OCI-LY7 (cell line): ENCODE results near the gene CLTCL1.

ENCODE experiments used
- CTCF ChIP-seq: fragments of 200-600 bp; sonication (generic); conservative IDR thresholded peaks from 2 replicates; pipeline ENCODE4 v1.5.1; 2014; ENCODE audit warnings: mild to moderate bottlenecking, antibody characterized with exemption, low read length, moderate library complexity, mixed read lengths
- EZH2phosphoT487 ChIP-seq: fragments of 200-600 bp; sonication (generic); IDR thresholded peaks from 2 replicates; pipeline ENCODE4 v1.6.1; 2018; ENCODE audit warnings: low read depth, borderline replicate concordance, mild to moderate bottlenecking, mixed run types, antibody characterized with exemption, low read length, moderate library complexity, mixed read lengths

GRCh38 chr22:19143967-19144400 lies 147.5 kb downstream of the CLTCL1 start:
- TF ChIP-seq CTCF (no peak), EZH2phosphoT487 (no peak)
